IPS-18a (cell line): ENCODE results near the gene CLEC2B.

Experiments used
- H3K27ac ChIP-seq: one replicate; pipeline ENCODE4 v1.5.1; 2013; ENCODE audit warnings: low read length
- H3K27me3 ChIP-seq: one replicate; pipeline ENCODE4 v1.6.1; 2013; ENCODE audit warnings: mild to moderate bottlenecking, low read length; ENCODE audit not compliant: control insufficient read depth, insufficient read depth
- H3K36me3 ChIP-seq: one replicate; pipeline ENCODE4 v1.6.1; 2013; ENCODE audit warnings: low read depth, low read length; ENCODE audit not compliant: control insufficient read depth
- H3K4me1 ChIP-seq: one replicate; pipeline ENCODE4 v1.6.1; 2013; ENCODE audit warnings: low read depth, low read length; ENCODE audit not compliant: control insufficient read depth
- H3K4me3 ChIP-seq: one replicate; pipeline ENCODE4 v1.5.1; 2013; ENCODE audit warnings: low read length
- H3K9ac ChIP-seq: one replicate; pipeline ENCODE4 v1.6.1; 2013; ENCODE audit warnings: mild to moderate bottlenecking, low read length, moderate library complexity
- H3K9me3 ChIP-seq: one replicate; pipeline ENCODE4 v1.6.1; 2013; ENCODE audit warnings: low read depth, low read length; ENCODE audit not compliant: control insufficient read depth

CLEC2B gene

GRCh38 chr12:9829982-9830381 is 39.2 kb downstream of the CLEC2B start:
- Histone ChIP-seq H3K9ac (no peak overlapping the region), H3K4me1 (no peaks in the 10 kb centered on the region), H3K9me3 (no peaks in the 10 kb centered on the region), H3K27me3 (no peaks in the 10 kb centered on the region), H3K36me3 (no peaks in the 10 kb centered on the region), H3K4me3 (no peak overlapping the region), H3K27ac (no peak overlapping the region)

- H3K9ac ChIP-seq = no peak overlapping the region
- H3K4me3 ChIP-seq = no peak overlapping the region
- H3K4me1 ChIP-seq = no peaks in the 10 kb centered on the region
- H3K27me3 ChIP-seq = no peaks in the 10 kb centered on the region
- H3K36me3 ChIP-seq = no peaks in the 10 kb centered on the region
- H3K9me3 ChIP-seq = no peaks in the 10 kb centered on the region
- no peak overlapping the region for H3K27ac ChIP-seq
Observed at GRCh38 chr12:9829483-9829882, 39.7 kb downstream of the CLEC2B start.

DNA sequence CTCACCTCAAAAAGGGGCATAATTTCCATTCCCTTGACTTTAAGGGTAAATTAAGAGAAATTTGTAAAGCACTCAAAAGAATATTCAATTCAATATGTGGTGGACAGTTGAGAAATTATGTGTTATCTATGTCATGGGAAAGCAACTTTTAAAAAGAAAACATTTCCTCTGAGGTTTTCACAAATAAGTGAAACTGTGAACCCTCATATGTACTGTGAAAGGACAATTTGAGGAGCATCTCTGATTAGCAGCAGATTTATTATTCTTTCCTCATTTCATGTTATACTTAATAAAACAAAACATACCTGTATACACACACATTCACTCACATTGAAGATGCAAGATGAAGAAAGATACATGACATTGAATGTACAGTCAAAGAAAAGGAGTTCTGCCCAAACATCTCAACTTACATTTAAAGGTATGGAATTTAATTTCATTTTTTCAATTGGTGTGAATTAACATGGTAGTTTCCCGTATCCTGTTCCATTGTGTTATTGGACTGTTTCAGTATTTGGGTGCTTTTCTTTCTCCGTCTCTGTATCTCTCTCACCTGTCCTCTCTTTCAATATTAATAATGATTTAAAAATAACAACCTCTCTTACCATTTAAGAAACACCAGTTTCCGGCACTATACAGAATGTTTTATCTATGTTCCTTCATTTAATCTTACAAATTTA is 41.8 kb downstream of the CLEC2B start, which contains the start of gene KLRF1:
Gene KLRF1, plus strand, starts transcription at position 273 of the 680 bp plus-strand sequence. Its CDS starts 64 bp downstream, at position 337.
- Histone ChIP-seq H3K27me3 (no peaks in the 10 kb centered on the region), H3K9me3 (no peaks in the 10 kb centered on the region), H3K4me1 (no peaks in the 10 kb centered on the region), H3K36me3 (no peaks in the 10 kb centered on the region), H3K9ac (no peak within 1 kb of the TSS), H3K27ac (no peak within 1 kb of the TSS), H3K4me3 (no peak within 1 kb of the TSS)

DNA sequence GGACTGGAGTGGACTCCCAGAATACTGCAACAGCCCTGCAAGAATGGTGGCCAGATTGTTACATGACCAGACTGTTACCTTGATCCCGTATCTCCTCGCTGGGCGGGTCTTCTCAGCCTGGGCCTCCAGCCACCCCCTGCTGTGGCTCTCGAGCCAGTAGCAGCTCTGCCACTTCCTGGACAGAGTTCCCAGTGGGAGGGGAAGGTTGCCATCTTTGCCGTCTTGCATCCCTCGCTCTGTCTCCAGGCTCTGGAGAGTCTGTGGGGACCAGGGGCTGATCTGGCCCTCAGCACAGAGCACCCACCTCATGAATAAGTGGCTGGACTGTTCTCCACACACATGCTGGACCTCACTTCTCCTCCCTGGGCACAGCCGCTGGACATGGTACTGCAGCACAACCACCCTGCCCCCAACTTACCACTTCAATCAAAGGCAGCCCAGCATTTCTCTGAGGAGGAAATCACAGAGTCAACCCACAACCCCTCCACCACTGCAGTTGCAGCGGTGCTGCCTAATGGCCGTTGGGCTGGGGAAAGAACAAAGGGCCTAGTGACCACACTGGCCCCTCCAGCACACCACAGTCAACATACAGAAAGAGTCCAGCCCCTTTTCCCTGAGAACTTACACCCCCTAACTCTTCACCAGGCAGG is 48.7 kb downstream of the CLEC2B start:
- no peak overlapping the region for H3K9ac ChIP-seq
- H3K4me1 ChIP-seq = no peaks in the 10 kb centered on the region
- no peaks in the 10 kb centered on the region for H3K36me3 ChIP-seq
- H3K27ac ChIP-seq = no peak overlapping the region
- no peaks in the 10 kb centered on the region for H3K27me3 ChIP-seq
- H3K4me3 ChIP-seq = no peak overlapping the region
- H3K9me3 ChIP-seq = no peaks in the 10 kb centered on the region

DNA sequence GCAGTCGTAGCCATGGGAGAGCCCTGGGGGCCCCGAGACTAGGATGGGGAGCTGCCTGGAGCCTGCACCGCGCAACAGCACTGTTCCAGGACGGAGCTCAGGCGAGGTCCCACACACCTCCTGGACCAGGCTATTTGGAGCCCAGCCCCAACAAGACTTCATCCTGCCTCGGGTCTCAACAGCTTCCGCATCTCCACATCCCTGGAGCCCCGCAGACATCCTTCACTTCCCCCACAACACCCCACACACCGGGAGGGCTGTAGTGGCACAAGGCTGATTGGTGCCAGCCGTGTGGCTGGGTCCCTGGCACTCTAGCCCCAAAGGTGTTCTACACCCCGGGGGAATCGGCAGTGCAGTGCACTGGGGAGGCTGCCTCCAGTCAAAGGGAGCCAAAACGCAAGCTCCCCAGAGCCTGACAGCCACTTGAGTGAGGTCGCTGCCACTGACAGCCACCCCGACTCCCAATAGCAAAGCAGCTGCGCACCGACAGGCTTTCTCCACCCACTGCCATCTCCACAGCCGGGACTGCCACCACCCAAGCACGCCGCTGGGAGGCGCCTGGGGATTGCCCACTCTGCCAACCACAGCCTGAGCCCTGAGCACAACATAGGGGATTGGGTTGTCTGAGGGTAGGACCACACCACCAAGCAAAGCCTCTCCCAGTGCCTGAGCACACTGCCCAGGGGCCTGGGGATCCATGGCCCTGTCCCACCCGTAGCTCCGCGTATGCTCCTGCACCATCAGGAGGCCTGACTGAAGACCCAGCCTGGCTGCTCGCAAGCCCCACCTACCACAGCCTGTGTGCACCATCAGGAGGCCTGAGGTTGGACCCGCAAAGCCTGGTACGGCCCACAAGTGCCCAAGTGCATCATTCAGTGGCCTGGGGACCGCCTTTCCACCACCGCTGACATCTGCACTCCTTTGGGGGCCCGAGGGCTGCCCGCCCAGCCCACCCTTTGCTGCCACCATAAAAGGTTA is 55.0 kb downstream of the CLEC2B start:
- Histone ChIP-seq H3K9me3 (no peaks in the 10 kb centered on the region), H3K27ac (no peak overlapping the region), H3K4me1 (peaks cover 4% of the 10 kb centered on the region), H3K4me3 (peak overlapping the region; percentile 51), H3K36me3 (no peaks in the 10 kb centered on the region), H3K9ac (no peak overlapping the region), H3K27me3 (no peaks in the 10 kb centered on the region)

DNA sequence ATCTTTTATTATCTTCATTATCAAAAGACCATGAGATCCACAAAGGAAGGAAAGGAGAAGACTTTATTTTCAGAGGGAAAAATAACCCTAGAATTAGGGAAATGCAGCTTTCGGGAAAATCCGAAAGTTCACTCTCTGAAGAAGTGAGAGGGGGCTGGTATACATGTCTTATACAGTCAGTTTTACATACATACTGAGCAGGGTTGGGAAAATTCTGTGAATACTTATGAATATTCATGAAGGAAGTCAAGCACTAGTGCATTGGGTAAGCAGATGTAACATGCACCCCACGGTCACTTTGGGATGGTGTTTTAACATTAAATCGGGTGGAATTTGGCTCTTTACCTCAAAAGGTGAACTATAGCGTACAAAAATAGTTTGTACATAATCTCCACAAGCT is 57.5 kb downstream of the CLEC2B start:
- Histone ChIP-seq H3K9ac (no peak overlapping the region), H3K4me3 (no peak overlapping the region), H3K4me1 (peaks cover 4% of the 10 kb centered on the region), H3K9me3 (no peaks in the 10 kb centered on the region), H3K36me3 (no peaks in the 10 kb centered on the region), H3K27ac (no peak overlapping the region), H3K27me3 (no peaks in the 10 kb centered on the region)

DNA sequence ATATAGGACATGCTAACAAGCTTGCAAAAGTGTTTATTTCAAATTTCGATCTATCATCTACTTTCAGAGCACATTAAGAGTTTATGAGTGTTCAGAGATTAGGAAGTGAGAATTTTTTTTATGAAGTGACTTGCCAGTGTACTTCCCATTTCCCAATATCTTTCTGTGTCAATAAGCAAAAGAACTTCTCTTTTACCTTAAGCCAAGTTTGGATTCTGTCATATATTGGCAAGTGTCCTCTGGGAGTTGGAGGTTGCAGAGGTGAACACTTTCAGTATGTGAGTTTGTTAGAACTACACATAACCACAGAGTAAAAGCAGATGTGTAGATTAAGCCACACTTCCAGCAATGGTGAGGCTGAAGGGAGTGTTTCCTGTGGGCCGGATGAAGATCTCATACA is 58.5 kb downstream of the CLEC2B start:
- Histone ChIP-seq H3K9me3 (no peaks in the 10 kb centered on the region), H3K9ac (no peak overlapping the region), H3K4me1 (peaks cover 4% of the 10 kb centered on the region), H3K27me3 (no peaks in the 10 kb centered on the region), H3K4me3 (no peak overlapping the region), H3K36me3 (no peaks in the 10 kb centered on the region), H3K27ac (no peak overlapping the region)

DNA sequence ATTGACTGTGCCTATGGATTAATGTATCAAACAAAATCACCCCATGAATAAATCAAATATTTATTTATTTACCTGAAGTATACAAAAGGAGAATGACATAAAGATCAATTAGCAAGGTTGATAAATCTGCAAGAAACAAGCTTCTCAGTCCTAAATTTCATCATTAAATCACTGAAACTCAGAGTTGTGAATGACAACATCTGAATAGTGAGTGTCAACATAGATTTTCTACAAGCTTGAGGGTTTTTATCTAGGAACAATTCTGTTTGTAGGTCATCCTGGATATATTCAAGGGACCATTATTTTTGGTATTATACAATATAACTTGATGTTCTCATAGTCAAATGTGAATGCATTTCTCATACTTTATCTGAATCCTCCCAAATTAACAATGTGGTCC is 59.3 kb downstream of the CLEC2B start:
- Histone ChIP-seq H3K36me3 (no peaks in the 10 kb centered on the region), H3K4me3 (no peak overlapping the region), H3K9ac (no peak overlapping the region), H3K27me3 (no peaks in the 10 kb centered on the region), H3K4me1 (peaks cover 4% of the 10 kb centered on the region), H3K27ac (no peak overlapping the region), H3K9me3 (no peaks in the 10 kb centered on the region)

- no peaks in the 10 kb centered on the region for H3K36me3 ChIP-seq
- H3K27me3 ChIP-seq = no peaks in the 10 kb centered on the region
- H3K4me3 ChIP-seq = no peak overlapping the region
- H3K4me1 ChIP-seq = peaks cover 4% of the 10 kb centered on the region
- no peaks in the 10 kb centered on the region for H3K9me3 ChIP-seq
- no peak overlapping the region for H3K27ac ChIP-seq
- no peak overlapping the region for H3K9ac ChIP-seq
Observed at GRCh38 chr12:9809338-9809737, 59.8 kb downstream of the CLEC2B start.

GRCh38 chr12:9808504-9808903 is 60.6 kb downstream of the CLEC2B start:
- no peak overlapping the region for H3K9ac ChIP-seq
- no peak overlapping the region for H3K27ac ChIP-seq
- no peaks in the 10 kb centered on the region for H3K9me3 ChIP-seq
- no peaks in the 10 kb centered on the region for H3K36me3 ChIP-seq
- no peak overlapping the region for H3K4me3 ChIP-seq
- no peaks in the 10 kb centered on the region for H3K27me3 ChIP-seq
- H3K4me1 ChIP-seq = no peaks in the 10 kb centered on the region

- H3K27ac ChIP-seq = no peak overlapping the region
- H3K4me3 ChIP-seq = no peak overlapping the region
- no peaks in the 10 kb centered on the region for H3K36me3 ChIP-seq
- H3K27me3 ChIP-seq = no peaks in the 10 kb centered on the region
- no peak overlapping the region for H3K9ac ChIP-seq
- no peaks in the 10 kb centered on the region for H3K9me3 ChIP-seq
- no peaks in the 10 kb centered on the region for H3K4me1 ChIP-seq
Observed at GRCh38 chr12:9806714-9807113, 62.4 kb downstream of the CLEC2B start.
